HEK293 (cell line): ENCODE results near the gene IGFL1.

ENCODE experiments used
- CTCF ChIP-seq: fragments of 450-650 bp; formaldehyde crosslinking; IDR thresholded peaks from 2 replicates; pipeline ENCODE4 v1.5.1; 2016; ENCODE audit warnings: missing biosample characterization, missing genetic modification characterization
- KLF1 ChIP-seq: fragments of 450-650 bp; formaldehyde crosslinking; IDR thresholded peaks from 2 replicates; pipeline ENCODE4 v1.5.1; 2016; ENCODE audit warnings: missing biosample characterization, missing genetic modification characterization
- SP2 ChIP-seq: fragments of 450-650 bp; formaldehyde crosslinking; IDR thresholded peaks from 2 replicates; pipeline ENCODE4 v1.5.1; 2016; ENCODE audit warnings: missing biosample characterization, missing genetic modification characterization
- YY1 ChIP-seq: fragments of 450-650 bp; formaldehyde crosslinking; IDR thresholded peaks from 2 replicates; pipeline ENCODE4 v1.5.1; 2018; ENCODE audit warnings: missing biosample characterization, missing genetic modification characterization
- ZBTB1 ChIP-seq: fragments of 450-650 bp; formaldehyde crosslinking; IDR thresholded peaks from 2 replicates; pipeline ENCODE4 v1.5.1; 2016; ENCODE audit warnings: missing biosample characterization, missing genetic modification characterization
- ZBTB8A ChIP-seq: fragments of 450-650 bp; formaldehyde crosslinking; IDR thresholded peaks from 2 replicates; pipeline ENCODE4 v1.5.1; 2016; ENCODE audit warnings: missing biosample characterization, missing genetic modification characterization
- ZNF530 ChIP-seq: fragments of 450-650 bp; formaldehyde crosslinking; IDR thresholded peaks from 2 replicates; pipeline ENCODE4 v1.5.1; 2016; ENCODE audit warnings: low read depth, missing biosample characterization, missing genetic modification characterization
- TF ChIP-seq, protein P1 (sequence below): fragments of 450-650 bp; formaldehyde crosslinking; IDR thresholded peaks from 2 replicates; pipeline ENCODE4 v1.5.1; 2016; ENCODE audit warnings: missing biosample characterization, missing genetic modification characterization
- TF ChIP-seq, protein P2 (sequence below): fragments of 450-650 bp; formaldehyde crosslinking; IDR thresholded peaks from 2 replicates; pipeline ENCODE4 v1.5.1; 2017; ENCODE audit warnings: missing biosample characterization, missing genetic modification characterization
- TF ChIP-seq, protein P3 (sequence below): fragments of 450-650 bp; formaldehyde crosslinking; IDR thresholded peaks from 2 replicates; pipeline ENCODE4 v1.5.1; 2016; ENCODE audit warnings: missing biosample characterization, missing genetic modification characterization

DNA sequence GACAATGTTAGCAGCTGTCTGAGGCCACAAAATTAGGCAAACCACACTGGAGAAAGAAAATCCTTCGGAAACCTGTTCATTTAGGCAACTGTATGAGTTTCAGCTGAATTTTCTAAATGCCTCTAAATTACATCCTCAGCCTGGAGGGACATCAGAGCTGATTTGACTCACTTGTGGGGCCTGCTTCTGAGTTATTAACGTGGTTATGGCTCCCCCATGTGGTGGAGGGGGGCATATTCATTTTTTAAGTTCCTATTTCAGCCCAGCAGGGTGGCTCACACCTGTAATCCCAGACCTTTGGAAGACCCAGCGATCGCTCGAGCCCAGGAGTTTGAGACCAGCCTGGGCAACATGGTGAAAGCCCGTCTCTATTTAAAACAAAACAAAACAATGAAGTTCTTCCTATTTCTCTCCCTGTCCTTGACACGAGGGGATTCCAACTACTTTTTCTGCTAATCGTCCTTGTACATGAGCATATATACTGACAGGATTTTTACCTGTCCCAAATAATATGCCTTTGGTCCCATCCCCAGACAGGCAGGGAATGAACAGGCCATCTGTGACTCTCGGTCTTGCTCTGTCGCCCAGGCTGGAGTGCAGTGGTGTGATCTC lies 35.8 kb downstream of the IGFL1 start:
- TF ChIP-seq CTCF (tag by site-specific recombination), result peak; percentile 88
- no peak for TF ChIP-seq ZBTB1 (tag by site-specific recombination)
- no peak for TF ChIP-seq ZNF530 (tag by site-specific recombination)
- no peak for TF ChIP-seq YY1 (tag by site-specific recombination)
- TF ChIP-seq, protein P1, sequence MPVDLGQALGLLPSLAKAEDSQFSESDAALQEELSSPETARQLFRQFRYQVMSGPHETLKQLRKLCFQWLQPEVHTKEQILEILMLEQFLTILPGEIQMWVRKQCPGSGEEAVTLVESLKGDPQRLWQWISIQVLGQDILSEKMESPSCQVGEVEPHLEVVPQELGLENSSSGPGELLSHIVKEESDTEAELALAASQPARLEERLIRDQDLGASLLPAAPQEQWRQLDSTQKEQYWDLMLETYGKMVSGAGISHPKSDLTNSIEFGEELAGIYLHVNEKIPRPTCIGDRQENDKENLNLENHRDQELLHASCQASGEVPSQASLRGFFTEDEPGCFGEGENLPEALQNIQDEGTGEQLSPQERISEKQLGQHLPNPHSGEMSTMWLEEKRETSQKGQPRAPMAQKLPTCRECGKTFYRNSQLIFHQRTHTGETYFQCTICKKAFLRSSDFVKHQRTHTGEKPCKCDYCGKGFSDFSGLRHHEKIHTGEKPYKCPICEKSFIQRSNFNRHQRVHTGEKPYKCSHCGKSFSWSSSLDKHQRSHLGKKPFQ (tag by site-specific recombination), result no peak
- TF ChIP-seq KLF1 (tag by site-specific recombination), result no peak
- TF ChIP-seq, protein P2, sequence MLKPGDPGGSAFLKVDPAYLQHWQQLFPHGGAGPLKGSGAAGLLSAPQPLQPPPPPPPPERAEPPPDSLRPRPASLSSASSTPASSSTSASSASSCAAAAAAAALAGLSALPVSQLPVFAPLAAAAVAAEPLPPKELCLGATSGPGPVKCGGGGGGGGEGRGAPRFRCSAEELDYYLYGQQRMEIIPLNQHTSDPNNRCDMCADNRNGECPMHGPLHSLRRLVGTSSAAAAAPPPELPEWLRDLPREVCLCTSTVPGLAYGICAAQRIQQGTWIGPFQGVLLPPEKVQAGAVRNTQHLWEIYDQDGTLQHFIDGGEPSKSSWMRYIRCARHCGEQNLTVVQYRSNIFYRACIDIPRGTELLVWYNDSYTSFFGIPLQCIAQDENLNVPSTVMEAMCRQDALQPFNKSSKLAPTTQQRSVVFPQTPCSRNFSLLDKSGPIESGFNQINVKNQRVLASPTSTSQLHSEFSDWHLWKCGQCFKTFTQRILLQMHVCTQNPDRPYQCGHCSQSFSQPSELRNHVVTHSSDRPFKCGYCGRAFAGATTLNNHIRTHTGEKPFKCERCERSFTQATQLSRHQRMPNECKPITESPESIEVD (tag by site-specific recombination), result no peak
- no peak for TF ChIP-seq SP2
- TF ChIP-seq, protein P3, sequence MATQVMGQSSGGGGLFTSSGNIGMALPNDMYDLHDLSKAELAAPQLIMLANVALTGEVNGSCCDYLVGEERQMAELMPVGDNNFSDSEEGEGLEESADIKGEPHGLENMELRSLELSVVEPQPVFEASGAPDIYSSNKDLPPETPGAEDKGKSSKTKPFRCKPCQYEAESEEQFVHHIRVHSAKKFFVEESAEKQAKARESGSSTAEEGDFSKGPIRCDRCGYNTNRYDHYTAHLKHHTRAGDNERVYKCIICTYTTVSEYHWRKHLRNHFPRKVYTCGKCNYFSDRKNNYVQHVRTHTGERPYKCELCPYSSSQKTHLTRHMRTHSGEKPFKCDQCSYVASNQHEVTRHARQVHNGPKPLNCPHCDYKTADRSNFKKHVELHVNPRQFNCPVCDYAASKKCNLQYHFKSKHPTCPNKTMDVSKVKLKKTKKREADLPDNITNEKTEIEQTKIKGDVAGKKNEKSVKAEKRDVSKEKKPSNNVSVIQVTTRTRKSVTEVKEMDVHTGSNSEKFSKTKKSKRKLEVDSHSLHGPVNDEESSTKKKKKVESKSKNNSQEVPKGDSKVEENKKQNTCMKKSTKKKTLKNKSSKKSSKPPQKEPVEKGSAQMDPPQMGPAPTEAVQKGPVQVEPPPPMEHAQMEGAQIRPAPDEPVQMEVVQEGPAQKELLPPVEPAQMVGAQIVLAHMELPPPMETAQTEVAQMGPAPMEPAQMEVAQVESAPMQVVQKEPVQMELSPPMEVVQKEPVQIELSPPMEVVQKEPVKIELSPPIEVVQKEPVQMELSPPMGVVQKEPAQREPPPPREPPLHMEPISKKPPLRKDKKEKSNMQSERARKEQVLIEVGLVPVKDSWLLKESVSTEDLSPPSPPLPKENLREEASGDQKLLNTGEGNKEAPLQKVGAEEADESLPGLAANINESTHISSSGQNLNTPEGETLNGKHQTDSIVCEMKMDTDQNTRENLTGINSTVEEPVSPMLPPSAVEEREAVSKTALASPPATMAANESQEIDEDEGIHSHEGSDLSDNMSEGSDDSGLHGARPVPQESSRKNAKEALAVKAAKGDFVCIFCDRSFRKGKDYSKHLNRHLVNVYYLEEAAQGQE (tag by site-specific recombination), result no peak
- TF ChIP-seq ZBTB8A (tag by site-specific recombination), result no peak
